ENCODE measurements around the gene RNF151.
"Not testable (repeated sequence)": the region's sequence is repeated elsewhere in the genome, so short reads cannot be mapped to it uniquely, and the experiment has no call there.

The RNF151 gene

GRCh38 chr16:1966460-1966859, at the start of gene RNF151:
Gene RNF151 (plus strand): TSS chr16:1966856. CDS start chr16:1966882, 26 bp downstream.
- no peak for DNase-seq (ENCODE audit: low read depth in 2 of 2)

DNA sequence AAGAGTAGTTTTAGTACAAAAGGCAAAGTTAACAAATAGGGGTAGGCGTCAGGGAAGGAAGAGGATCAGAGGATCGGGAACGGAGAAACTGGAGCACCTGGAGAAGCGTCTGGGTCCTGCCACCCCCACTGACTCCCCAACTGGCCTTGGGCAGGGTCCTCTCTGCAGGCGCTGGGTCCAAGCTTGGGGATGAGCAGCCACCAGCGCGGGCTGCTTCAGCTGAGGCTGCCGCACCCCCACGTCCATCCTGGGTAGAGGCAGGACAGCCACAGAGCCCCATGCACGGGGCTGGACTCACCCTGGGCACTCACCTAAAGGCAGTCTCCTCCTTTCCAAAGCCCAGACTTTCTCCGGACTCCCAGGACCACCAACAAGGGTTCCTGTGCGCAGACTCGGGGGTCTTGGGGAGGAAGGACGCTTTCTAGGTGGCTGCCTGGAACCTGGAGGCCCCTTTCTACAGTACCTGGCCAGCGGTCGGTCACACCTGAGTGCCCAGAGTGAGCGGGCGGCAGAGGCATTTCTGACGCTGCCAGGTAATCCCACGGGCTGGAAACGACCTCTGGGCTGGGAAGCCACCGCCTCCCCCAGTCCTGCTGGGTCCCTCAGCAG, 49.5 kb upstream of the RNF151 start:
- DNase-seq (ENCODE audit: low read depth in 2 of 2), result no peak

GRCh38 chr16:1917665-1918350, 48.8 kb upstream of the RNF151 start:
- DNase-seq (ENCODE audit: low read depth in 2 of 2), result no peak

DNA sequence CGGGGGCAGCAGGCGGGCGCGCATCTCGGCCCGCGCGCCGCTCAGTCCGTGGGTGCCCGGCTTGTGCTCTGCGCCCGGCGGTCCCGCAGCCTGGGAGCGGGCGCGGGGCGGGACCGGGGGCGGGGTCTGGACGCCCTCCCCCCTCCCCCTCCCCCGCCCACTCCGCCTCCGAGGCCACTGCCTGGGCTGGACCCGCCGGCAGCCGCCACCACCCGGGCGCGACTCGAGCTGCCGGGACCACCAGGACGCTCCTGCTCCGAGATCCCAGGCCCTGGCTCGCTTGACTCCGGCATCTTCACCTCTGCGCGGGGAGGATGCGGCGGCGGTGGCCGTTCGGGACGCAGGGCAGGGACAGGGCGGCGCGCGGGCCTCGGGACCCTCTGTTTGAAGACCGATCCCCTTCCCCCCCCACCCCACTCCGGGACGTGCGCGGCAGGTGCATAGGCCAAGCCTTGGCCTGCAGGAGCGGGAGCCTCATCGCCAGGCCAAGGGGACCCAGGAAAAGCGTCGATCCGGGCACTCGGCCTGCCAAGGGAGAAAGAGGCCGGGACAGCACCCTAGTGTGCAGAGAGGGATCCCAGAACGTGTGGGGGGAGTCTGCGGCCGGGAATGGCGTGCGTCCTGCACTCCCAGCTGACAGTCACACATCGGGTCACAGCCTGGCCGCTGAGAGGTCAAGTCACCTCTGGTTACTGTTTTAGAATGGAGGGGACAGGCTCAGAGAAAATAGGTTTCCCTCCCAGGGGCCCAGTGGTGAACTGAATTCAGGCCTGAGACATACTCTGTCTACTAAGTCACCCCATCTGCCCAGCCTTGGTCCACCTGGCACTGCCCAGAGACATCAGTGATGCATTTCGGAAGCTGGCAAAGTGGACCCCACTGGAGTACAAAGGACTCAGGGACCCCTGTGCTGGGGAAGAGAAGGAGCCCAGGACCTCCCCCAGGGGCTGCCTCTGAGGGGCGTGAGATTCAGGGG, 48.0 kb upstream of the RNF151 start, which contains the start of gene HS3ST6:
HS3ST6 (minus strand) TSS at position 65 of the 976 bp plus-strand sequence. CDS start 92 bp downstream, outside the sequence.
- no peak for DNase-seq (ENCODE audit: low read depth in 2 of 2)

DNA sequence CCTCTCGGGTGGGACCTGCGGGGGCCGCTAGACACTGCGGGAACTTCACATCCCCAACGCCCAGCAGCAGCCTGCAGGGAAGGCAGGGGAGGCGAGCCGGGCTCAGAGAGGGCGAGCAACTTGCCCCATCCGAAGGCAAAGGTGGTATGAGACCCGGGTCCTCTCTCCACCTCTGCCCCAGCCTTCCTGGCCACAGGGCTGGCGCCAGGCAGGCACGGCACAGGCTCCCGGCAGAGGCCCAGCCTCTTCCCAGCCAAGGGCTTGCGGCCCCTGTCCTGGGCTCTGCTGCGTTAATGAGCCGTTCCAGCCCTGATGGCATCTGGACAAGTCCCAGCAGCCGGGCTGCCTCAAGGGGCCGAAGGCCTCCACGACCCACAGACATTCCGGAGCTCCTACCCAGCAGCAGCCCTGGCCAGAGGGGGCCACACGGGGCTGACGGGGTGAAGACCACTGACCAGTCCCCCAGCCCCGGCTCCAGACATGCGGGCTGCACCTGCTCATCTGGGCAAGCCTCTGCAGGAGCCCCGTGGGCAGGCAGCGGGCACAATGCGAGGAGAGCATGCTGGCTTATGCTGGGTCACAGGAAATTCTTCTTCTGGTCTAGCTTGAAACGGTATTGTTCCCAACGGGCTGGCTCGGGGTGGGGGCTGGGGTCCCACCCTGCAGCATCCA, 47.2 kb upstream of the RNF151 start:
- no peak for DNase-seq (ENCODE audit: low read depth in 2 of 2)

GRCh38 chr16:1920122-1920521, 46.5 kb upstream of the RNF151 start:
- DNase-seq (ENCODE audit: low read depth in 2 of 2), result not testable (repeated sequence)

DNA sequence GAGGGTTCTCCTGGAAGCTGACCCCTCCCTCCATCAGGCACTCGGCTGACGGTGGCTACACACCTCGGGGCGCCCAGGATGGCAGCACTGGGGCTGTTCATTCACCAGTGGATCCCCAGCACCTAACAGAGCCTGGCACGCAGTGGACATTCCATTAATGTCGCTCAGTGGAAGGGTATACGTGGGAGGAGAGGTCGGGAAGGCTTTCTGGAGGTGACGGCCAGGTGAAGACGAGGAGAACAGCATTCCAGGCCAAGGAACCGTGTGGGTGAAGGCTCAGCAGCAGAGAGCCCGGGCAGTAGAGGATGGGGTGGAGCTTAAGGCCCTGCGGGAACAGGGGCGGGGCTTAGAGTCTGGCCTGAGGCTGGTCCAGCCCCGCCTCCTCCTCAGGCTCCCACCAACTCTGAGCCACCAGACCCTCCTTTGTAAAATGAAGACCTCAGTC, 45.9 kb upstream of the RNF151 start:
- DNase-seq (ENCODE audit: low read depth in 2 of 2), result no peak

DNA sequence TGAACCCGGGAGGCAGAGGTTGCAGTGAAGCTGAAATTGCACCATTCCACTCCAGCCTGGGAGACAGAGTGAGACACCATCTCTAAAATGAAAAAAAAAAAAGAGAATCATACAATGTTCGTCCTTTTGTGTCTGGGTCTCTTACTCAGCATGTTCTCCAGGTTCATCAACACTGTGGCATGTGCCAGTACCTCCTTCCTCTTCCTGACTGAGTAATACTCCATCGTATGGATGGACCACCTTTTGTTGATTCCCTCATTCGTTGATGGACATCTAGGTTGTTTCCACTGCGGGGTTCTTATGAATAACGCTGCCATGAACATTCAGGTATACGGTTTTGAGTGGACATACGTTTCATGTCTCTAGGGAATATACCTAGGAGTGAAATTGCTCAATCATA, 44.3 kb upstream of the RNF151 start:
- no peak for DNase-seq (ENCODE audit: low read depth in 2 of 2)

- no peak for DNase-seq (ENCODE audit: low read depth in 2 of 2)
Measured at GRCh38 chr16:1923299-1924034, 43.2 kb upstream of the RNF151 start.

- DNase-seq (ENCODE audit: low read depth in 2 of 2), result no peak
Measured at GRCh38 chr16:1924095-1924494, 42.6 kb upstream of the RNF151 start.

GRCh38 chr16:1926271-1926670, 40.4 kb upstream of the RNF151 start:
- no peak for DNase-seq (ENCODE audit: low read depth in 2 of 2)

- no peak for DNase-seq (ENCODE audit: low read depth in 2 of 2)
Measured at GRCh38 chr16:1929105-1929504, 37.6 kb upstream of the RNF151 start.

GRCh38 chr16:1929578-1930337, 36.9 kb upstream of the RNF151 start:
- peak; percentile 73 to 86 for DNase-seq (ENCODE audit: low read depth in 2 of 2)

DNA sequence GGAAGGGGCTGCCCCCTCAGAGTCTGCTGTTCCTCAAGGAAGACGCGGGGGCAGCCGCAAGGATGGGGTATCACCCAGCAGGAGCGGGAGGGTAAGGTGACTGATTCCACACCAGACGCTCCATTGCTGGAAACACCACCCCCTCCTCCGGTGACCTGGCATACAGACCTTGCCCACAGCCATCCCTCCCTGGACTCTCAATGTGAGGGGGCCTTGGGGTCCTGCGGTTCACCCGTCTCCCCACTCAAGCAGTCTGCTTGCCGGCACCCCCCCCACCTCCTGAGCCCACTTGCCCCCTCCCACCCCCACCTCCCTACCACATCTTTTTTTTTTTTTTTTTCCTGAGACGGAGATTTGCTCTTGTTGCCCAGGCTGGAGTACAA, 36.3 kb upstream of the RNF151 start:
- no peak for DNase-seq (ENCODE audit: low read depth in 2 of 2)

GRCh38 chr16:1932050-1933028, 34.3 kb upstream of the RNF151 start:
- no peak for DNase-seq (ENCODE audit: low read depth in 2 of 2)

DNA sequence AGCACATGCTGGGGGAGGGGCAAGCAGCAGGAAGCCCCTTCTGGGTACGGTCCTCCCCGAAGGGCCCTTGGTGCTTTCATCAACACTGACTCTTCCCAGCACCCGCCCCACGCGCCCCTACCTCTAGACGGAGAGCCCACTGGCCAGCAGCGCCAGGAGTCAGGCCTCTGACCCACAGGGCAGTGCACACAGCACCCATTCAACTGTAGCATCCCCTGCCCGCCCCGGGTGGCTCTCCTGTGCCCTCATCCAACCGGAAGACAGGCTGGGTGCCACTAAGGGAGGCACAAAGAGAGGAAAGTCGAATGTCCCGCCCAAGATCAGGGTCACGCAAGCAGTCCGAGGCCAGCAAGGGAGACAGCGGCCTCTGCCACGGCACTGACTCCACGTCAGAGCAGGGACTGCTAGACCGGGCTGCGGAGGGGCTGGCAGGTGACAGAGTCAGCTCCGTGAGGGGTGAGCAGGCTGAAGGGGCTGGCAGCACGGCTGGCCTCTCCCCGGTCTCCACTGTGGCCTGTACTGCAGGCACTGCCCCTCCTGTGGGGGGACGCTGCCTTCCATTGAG, 33.5 kb upstream of the RNF151 start:
- no peak for DNase-seq (ENCODE audit: low read depth in 2 of 2)

DNA sequence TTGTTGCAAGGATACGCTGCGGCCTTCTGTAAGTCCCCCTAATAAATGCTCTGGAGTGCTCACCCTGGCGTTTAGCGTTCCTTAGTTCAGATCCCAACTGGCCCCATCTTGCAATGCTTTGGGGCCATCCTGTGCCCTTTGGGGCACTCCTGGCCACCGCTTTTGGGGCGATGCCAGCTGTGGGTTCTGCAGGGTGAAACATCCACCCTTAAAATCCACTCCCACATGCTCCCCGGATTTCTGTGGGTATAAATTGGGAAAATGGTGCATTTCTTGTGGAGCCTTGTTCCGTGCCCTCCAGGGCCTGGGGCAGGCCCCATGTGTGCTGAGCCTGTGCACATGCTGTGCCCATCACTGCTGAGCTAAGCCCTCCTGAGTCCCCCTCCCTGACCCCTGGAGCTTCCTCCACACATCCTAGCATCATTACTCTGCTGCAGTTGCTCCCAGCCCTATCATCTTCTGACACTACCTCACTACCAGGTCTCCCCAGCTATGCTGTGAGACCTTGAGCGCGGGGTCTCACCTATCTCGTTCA, 29.6 kb upstream of the RNF151 start:
- DNase-seq (ENCODE audit: low read depth in 2 of 2), result no peak

- no peak for DNase-seq (ENCODE audit: low read depth in 2 of 2)
Measured at GRCh38 chr16:1938316-1938715, 28.3 kb upstream of the RNF151 start.

All from stimulated activated CD8-positive, alpha-beta memory T cell treated with anti-CD3 and anti-CD28 coated beads, Interleukin-7, amount 100 ng/mL, for 4 hours (primary cell).